ENCODE measurements around the gene ZNF585A. TPM values are rescaled to one million over a fixed set of nuclear protein-coding genes. Genes with fewer than 3 reads are reported as not detected.
A peak's percentile ranks its signal among the peaks of the same experiment; 100 is the strongest.
"Not testable (repeated sequence)": the region's sequence is repeated elsewhere in the genome, so short reads cannot be mapped to it uniquely, and the experiment has no call there.

Gene ZNF585A
- 4.4 and 7.2 TPM in 2 replicates for total RNA-seq (2014; rRNA removed; shearing (Covaris generic); ENCODE audit: low replicate concordance)

DNA sequence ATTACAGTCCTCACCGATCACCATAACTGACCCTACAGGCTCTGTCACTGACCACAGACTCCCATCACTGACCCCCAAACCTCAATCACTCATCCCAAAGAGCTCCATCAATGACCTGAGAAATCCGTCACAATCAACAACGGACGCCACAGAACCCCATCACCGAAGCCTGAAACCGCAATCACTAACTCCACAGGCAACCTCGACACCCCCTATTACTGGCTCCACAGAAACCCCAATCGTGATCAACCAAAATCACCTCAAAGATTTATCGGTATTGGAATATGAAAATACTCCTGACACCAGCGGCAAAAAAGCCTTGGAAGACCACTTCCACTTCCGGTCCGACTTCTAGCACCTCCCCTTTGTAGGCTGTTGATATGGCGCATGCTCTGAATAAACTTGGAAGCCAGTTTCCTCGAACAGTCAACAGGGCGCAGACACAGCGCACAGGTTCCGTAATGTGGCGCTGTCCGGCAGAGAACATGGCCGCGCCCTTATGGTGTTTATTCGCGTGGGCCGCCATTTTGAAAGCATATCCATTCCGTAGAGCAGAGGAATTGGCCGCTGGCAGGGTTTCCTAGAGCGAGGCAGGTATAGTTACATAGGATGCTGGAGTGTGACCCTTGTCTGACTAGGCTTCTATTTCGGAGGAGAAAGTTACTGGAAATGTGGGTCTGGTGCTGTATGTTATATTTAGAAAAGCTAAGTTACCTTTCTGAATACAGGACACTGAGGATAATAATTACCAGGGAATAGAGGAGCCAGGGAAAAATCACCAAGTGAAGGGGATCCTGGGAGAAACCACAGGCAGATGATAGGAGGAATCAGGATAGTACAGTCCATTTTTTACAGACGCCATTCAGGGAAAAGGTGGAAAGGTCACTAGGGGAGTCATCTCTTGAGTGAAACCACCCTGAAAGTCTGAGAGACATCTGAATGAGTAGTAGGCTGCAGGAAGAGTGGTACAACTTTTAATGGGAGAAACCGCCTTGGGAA is at the start of gene ZNF585A:
TSS of gene ZNF585A (minus strand) at position 328 of the 999 bp plus-strand sequence. CDS start 2,785 bp downstream, outside the sequence.
- no peaks in the 10 kb centered on the region for H3K9me2 ChIP-seq (replicated peaks; ENCODE audit: insufficient read depth, low read length)
- H3K4me3 ChIP-seq (ENCODE audit: low read length), result peak within 1 kb of the TSS; percentile 74
- peak within 1 kb of the TSS; percentile 66 for H3K4me2 ChIP-seq (ENCODE audit: low read depth, low read length, poor library complexity, severe bottlenecking)
- H3K9ac ChIP-seq (ENCODE audit: low read length), result peak within 1 kb of the TSS; percentile 73
- H3K36me3 ChIP-seq (ENCODE audit: insufficient read depth, low read length), result peaks cover 19% of the 10 kb centered on the region
- no peaks in the 10 kb centered on the region for H3K27me3 ChIP-seq (ENCODE audit: low read length)
- no peak within 1 kb of the TSS for H3K27ac ChIP-seq (ENCODE audit: low read length)
- peak; percentile 94 for DNase-seq
- H2AFZ ChIP-seq (ENCODE audit: low read length), result peak within 1 kb of the TSS; percentile 56; the same call in 1 of the 2 replicates
- 0 out of 2 replicates have a peak, but pooled peaks cover 4% of the 10 kb centered on the region for H3K79me2 ChIP-seq (ENCODE audit: low read length)
- H3K9me3 ChIP-seq (ENCODE audit: low read length), result peaks cover 21% of the 10 kb centered on the region
- no peaks in the 10 kb centered on the region for H4K20me1 ChIP-seq (ENCODE audit: insufficient read depth, low read depth, low read length)
- H3K4me1 ChIP-seq (ENCODE audit: low read length), result no peaks in the 10 kb centered on the region; the same call in 1 of the 2 replicates

DNA sequence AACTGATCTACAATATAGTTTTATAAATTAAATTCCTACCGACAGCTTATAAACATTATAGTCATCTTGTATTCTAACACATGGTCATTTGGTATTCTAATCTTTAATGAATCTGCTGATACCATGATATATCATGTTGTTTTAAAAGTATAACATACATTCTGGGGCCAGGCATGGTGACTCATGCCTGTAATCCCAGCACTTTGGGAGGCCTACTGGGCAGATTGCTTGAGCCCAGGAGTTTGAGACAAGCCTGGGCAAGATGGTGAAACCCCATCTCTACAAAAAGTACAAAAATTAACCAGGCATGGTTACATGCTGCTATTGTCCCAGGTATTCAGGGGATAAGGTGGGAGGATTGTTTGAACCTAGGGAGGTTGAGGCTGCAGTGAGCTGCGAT is 48.6 kb upstream of the ZNF585A start:
- H3K27ac ChIP-seq (ENCODE audit: low read length), result no peak overlapping the region
- H3K36me3 ChIP-seq (ENCODE audit: insufficient read depth, low read length), result peaks cover 60% of the 10 kb centered on the region
- H4K20me1 ChIP-seq (ENCODE audit: insufficient read depth, low read depth, low read length), result no peaks in the 10 kb centered on the region
- no peaks in the 10 kb centered on the region for H3K27me3 ChIP-seq (ENCODE audit: low read length)
- H3K9me2 ChIP-seq (replicated peaks; ENCODE audit: insufficient read depth, low read length), result no peaks in the 10 kb centered on the region
- no peak overlapping the region for H3K4me2 ChIP-seq (ENCODE audit: low read depth, low read length, poor library complexity, severe bottlenecking)
- H3K4me3 ChIP-seq (ENCODE audit: low read length), result no peak overlapping the region
- H2AFZ ChIP-seq (ENCODE audit: low read length), result no peak overlapping the region
- peaks cover 53% of the 10 kb centered on the region for H3K79me2 ChIP-seq (ENCODE audit: low read length)
- H3K9me3 ChIP-seq (ENCODE audit: low read length), result peaks cover 31% of the 10 kb centered on the region
- no peak overlapping the region for H3K9ac ChIP-seq (ENCODE audit: low read length)
- peaks cover 10% of the 10 kb centered on the region for H3K4me1 ChIP-seq (ENCODE audit: low read length)
- no peak for DNase-seq

DNA sequence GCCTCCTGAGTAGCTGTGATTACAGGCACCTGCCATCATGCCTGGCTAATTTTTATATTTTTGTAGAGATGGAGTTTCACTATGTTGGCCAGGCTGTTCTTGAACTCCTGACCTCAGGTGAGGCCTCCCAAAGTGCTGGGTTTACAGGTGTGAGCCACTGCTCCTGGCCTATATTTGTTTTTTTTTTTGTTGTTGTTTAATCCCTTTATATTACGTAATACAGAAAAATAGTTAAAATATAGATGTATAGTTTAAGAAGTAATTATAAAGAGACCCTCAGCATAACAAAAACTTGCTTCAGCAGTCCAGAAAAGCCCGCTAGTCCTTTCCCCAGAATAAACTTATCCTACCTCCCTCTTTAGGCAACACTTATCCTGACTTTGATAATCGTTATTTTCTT is 47.9 kb upstream of the ZNF585A start:
- Histone ChIP-seq H3K9me2 (replicated peaks; ENCODE audit: insufficient read depth, low read length) (no peaks in the 10 kb centered on the region), H3K27me3 (ENCODE audit: low read length) (no peaks in the 10 kb centered on the region), H3K36me3 (ENCODE audit: insufficient read depth, low read length) (peaks cover 56% of the 10 kb centered on the region), H3K4me1 (ENCODE audit: low read length) (peaks cover 10% of the 10 kb centered on the region), H4K20me1 (ENCODE audit: insufficient read depth, low read depth, low read length) (no peaks in the 10 kb centered on the region), H2AFZ (ENCODE audit: low read length) (no peak overlapping the region), H3K4me3 (ENCODE audit: low read length) (no peak overlapping the region), H3K4me2 (ENCODE audit: low read depth, low read length, poor library complexity, severe bottlenecking) (no peak overlapping the region), H3K27ac (ENCODE audit: low read length) (no peak overlapping the region), H3K9ac (ENCODE audit: low read length) (no peak overlapping the region), H3K79me2 (ENCODE audit: low read length) (peaks cover 51% of the 10 kb centered on the region), H3K9me3 (ENCODE audit: low read length) (peaks cover 29% of the 10 kb centered on the region)
- DNase-seq, result no peak

DNA sequence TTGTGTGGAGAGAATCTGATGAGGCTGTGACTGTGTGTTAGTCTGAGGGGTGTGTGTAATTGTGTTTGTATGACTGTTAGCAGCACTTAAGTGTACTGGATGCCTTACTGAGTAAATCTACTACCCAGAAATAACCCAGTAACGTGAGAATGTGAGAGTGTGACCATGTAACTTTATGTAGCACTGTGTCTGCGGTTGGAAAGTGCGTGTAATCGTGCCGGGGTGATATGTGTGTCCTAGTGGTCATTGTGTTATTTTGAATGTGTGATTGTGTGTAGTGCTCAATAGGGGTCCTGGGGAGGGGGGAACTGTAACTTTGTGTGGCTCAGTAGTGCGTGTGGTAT is 46.1 kb upstream of the ZNF585A start:
- peak overlapping the region; percentile 89 for H3K4me3 ChIP-seq (ENCODE audit: low read length)
- peaks cover 10% of the 10 kb centered on the region for H3K4me1 ChIP-seq (ENCODE audit: low read length)
- no peaks in the 10 kb centered on the region for H3K27me3 ChIP-seq (ENCODE audit: low read length)
- H2AFZ ChIP-seq (ENCODE audit: low read length), result peak overlapping the region; percentile 69
- no peak for DNase-seq
- H3K79me2 ChIP-seq (ENCODE audit: low read length), result peaks cover 48% of the 10 kb centered on the region
- H3K36me3 ChIP-seq (ENCODE audit: insufficient read depth, low read length), result peaks cover 45% of the 10 kb centered on the region
- no peak overlapping the region; the same call in 1 of the 2 replicates for H3K27ac ChIP-seq (ENCODE audit: low read length)
- peak overlapping the region; percentile 77 for H3K9ac ChIP-seq (ENCODE audit: low read length)
- no peaks in the 10 kb centered on the region for H3K9me2 ChIP-seq (replicated peaks; ENCODE audit: insufficient read depth, low read length)
- H3K9me3 ChIP-seq (ENCODE audit: low read length), result peaks cover 23% of the 10 kb centered on the region
- no peaks in the 10 kb centered on the region for H4K20me1 ChIP-seq (ENCODE audit: insufficient read depth, low read depth, low read length)
- peak overlapping the region; percentile 82 for H3K4me2 ChIP-seq (ENCODE audit: low read depth, low read length, poor library complexity, severe bottlenecking)

DNA sequence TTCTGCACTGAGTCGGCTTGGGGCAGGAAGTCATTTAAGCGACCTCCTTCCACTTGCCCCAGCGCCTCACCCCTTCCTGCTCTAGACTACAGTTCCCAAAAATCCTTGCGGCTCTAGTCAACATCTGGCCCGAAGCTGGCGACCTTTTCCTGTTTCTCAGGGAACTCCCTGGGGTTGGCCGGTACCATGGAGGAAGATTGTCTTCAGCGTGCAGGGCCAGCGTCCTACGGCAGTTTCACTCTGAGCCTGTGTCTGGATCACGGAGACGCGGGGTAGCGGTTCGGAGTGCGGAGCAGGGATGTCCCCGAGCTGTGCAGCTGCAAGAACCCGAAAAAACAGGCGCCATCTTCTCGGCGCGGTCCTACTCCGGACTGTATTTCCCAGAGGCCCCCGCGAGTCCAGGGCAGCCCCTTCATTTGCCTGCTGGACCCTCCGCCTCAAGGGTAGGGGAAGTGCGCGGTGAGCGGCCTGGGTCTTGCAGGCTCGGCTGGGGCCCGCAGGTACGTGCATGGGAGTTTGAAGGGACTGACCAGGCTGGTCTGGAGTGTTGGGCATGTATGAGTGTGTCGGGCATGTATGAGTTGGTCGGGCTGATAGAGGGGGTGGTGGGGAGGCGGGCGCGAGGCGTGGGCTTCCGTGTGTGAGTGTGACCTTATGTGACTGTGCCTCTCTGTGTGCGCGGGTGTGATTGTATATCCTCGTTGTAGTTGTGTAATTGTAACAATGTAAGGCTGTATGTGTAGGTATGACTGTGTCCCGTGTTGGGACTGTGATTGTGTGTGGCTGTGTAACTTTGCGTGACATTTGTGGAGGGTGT is 45.5 kb upstream of the ZNF585A start, which contains the start of gene ZNF383:
TSS of gene ZNF383 (plus strand) at position 440 of the 817 bp plus-strand sequence. CDS start 12,240 bp downstream, outside the sequence.
- DNase-seq, result peak; percentile 96
- peaks cover 44% of the 10 kb centered on the region for H3K79me2 ChIP-seq (ENCODE audit: low read length)
- H3K4me1 ChIP-seq (ENCODE audit: low read length), result peaks cover 10% of the 10 kb centered on the region
- no peaks in the 10 kb centered on the region for H3K27me3 ChIP-seq (ENCODE audit: low read length)
- peaks cover 42% of the 10 kb centered on the region for H3K36me3 ChIP-seq (ENCODE audit: insufficient read depth, low read length)
- H3K9ac ChIP-seq (ENCODE audit: low read length), result peak within 1 kb of the TSS; percentile 77
- peak within 1 kb of the TSS; percentile 89 for H3K4me3 ChIP-seq (ENCODE audit: low read length)
- H4K20me1 ChIP-seq (ENCODE audit: insufficient read depth, low read depth, low read length), result no peaks in the 10 kb centered on the region
- peaks cover 20% of the 10 kb centered on the region for H3K9me3 ChIP-seq (ENCODE audit: low read length)
- no peaks in the 10 kb centered on the region for H3K9me2 ChIP-seq (replicated peaks; ENCODE audit: insufficient read depth, low read length)
- H3K4me2 ChIP-seq (ENCODE audit: low read depth, low read length, poor library complexity, severe bottlenecking), result peak within 1 kb of the TSS; percentile 82
- H2AFZ ChIP-seq (ENCODE audit: low read length), result peak within 1 kb of the TSS; percentile 93
- peak within 1 kb of the TSS; percentile 65 for H3K27ac ChIP-seq (ENCODE audit: low read length)

DNA sequence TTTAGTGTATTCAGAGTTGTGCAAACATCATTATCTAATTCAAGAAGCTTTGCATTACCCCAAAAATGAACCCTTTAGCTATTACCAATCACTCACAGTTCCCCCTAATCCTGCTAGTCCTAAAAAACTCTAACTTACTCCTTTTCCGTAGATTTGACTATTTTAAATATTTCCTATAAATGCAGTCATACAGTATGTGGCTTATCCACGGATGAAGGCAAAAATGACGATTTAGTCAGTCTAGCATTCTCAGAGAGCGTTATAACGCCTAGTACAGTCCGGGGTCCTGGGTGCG is 44.9 kb upstream of the ZNF585A start:
- Histone ChIP-seq H3K27ac (ENCODE audit: low read length) (peak overlapping the region; percentile 65), H3K9me3 (ENCODE audit: low read length) (peaks cover 19% of the 10 kb centered on the region), H3K9ac (ENCODE audit: low read length) (peak overlapping the region; percentile 77)

DNA sequence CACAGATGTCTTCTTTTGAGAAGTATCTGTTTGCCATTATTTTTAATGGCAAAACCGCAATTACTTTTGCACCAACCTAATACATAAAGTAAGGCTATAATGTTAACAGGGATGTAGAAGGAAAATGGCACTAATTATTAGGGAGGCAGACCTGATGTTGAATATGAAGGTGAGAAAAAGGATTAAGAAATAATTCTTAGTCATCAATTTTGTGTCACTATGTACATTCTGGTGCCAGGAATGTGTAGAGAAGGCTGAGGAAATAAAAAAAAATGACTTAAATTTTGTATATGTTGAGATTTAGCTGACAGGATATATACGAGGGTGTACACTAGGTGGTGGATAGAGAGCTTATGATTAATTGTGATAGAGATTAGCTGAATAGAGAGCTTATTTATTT is 25.3 kb upstream of the ZNF585A start:
- Histone ChIP-seq H3K9me2 (replicated peaks; ENCODE audit: insufficient read depth, low read length) (no peaks in the 10 kb centered on the region), H3K79me2 (ENCODE audit: low read length) (no peaks in the 10 kb centered on the region), H4K20me1 (ENCODE audit: insufficient read depth, low read depth, low read length) (no peaks in the 10 kb centered on the region), H3K27me3 (ENCODE audit: low read length) (no peaks in the 10 kb centered on the region), H3K36me3 (ENCODE audit: insufficient read depth, low read length) (peaks cover 30% of the 10 kb centered on the region), H3K4me1 (ENCODE audit: low read length) (no peaks in the 10 kb centered on the region), H3K9me3 (ENCODE audit: low read length) (peaks cover 3% of the 10 kb centered on the region), H2AFZ (ENCODE audit: low read length) (no peak overlapping the region), H3K4me2 (ENCODE audit: low read depth, low read length, poor library complexity, severe bottlenecking) (no peak overlapping the region), H3K27ac (ENCODE audit: low read length) (no peak overlapping the region), H3K4me3 (ENCODE audit: low read length) (no peak overlapping the region), H3K9ac (ENCODE audit: low read length) (no peak overlapping the region)
- no peak for DNase-seq

More for the DNA sequence above, 44.9 kb upstream of the ZNF585A start:
- H3K4me3 ChIP-seq (ENCODE audit: low read length), result peak overlapping the region; percentile 89
- peaks cover 39% of the 10 kb centered on the region for H3K79me2 ChIP-seq (ENCODE audit: low read length)
- no peak for DNase-seq
- H3K36me3 ChIP-seq (ENCODE audit: insufficient read depth, low read length), result peaks cover 36% of the 10 kb centered on the region
- H4K20me1 ChIP-seq (ENCODE audit: insufficient read depth, low read depth, low read length), result no peaks in the 10 kb centered on the region
- no peaks in the 10 kb centered on the region for H3K27me3 ChIP-seq (ENCODE audit: low read length)
- H2AFZ ChIP-seq (ENCODE audit: low read length), result peak overlapping the region; percentile 93
- no peaks in the 10 kb centered on the region for H3K9me2 ChIP-seq (replicated peaks; ENCODE audit: insufficient read depth, low read length)
- H3K4me2 ChIP-seq (ENCODE audit: low read depth, low read length, poor library complexity, severe bottlenecking), result peak overlapping the region; percentile 82
- H3K4me1 ChIP-seq (ENCODE audit: low read length), result peaks cover 10% of the 10 kb centered on the region

DNA sequence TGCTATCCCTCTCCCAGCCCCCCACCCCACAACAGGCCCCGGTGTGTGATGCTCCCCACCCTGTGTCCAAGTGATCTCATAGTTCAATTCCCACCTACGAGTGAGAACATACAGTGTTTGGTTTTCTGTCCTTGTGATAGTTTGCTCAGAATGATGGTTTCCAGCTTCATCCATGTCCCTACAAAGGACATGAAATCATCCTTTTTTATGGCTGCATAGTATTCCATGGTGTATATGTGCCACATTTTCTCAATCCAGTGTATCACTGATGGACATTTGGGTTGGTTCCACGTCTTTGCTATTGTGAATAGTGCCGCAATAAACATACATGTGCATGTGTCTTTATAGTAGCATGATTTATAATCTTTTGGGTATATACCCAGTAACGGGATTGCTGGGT is 24.6 kb upstream of the ZNF585A start:
- not testable (repeated sequence) for H3K4me2 ChIP-seq (ENCODE audit: low read depth, low read length, poor library complexity, severe bottlenecking); H4K20me1 ChIP-seq (ENCODE audit: insufficient read depth, low read depth, low read length); H3K4me1 ChIP-seq (ENCODE audit: low read length); H3K27ac ChIP-seq (ENCODE audit: low read length); H3K9me2 ChIP-seq (replicated peaks; ENCODE audit: insufficient read depth, low read length); H2AFZ ChIP-seq (ENCODE audit: low read length); DNase-seq; H3K4me3 ChIP-seq (ENCODE audit: low read length); H3K9ac ChIP-seq (ENCODE audit: low read length); H3K27me3 ChIP-seq (ENCODE audit: low read length); H3K79me2 ChIP-seq (ENCODE audit: low read length); H3K9me3 ChIP-seq (ENCODE audit: low read length)
- peaks cover 28% of the 10 kb centered on the region for H3K36me3 ChIP-seq (ENCODE audit: insufficient read depth, low read length)
